ENCODE results near the gene KDM1A.

The KDM1A gene

DNA sequence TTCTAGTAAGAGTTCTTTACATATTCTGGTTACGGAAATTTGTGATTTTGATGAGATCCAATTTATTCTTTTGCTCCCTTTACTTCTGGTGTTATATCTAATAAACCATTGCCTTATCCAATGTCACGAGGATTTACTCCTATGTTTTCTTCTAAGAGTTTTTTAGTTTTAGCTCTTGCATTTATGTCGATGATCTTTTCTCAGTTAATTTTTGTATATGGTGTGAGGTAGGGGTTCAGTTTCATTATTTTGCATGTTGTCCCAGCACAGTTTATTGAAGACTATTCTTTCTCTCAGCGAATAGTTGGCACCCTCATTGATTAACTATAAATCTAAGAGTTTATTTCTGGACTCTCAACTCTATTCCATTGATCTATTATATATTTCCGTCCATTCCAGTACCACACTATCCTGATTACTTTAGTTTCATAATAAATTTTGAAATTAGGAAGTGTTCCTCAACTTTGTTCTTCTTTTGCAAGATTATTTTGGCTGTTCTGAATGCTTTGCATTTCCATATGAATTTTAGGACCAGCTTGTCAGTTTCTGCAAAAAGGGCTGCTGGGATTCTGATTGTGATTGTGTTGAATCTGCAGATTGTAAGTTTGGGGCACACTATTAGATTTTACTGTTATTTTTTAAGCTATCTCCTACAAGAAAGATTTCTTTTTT lies 4.0 kb downstream of the KDM1A start:
- Histone ChIP-seq H3K27me3 (ENCODE audit: insufficient read depth, low read length, poor library complexity, severe bottlenecking) (no peaks in the 10 kb centered on the region), H4K20me1 (ENCODE audit: insufficient read depth, low read length, poor library complexity, severe bottlenecking) (peaks cover 82% of the 10 kb centered on the region), H3K9me3 (ENCODE audit: insufficient read depth, low read depth, low read length) (no peaks in the 10 kb centered on the region), H3K9ac (ENCODE audit: low read depth, low read length, poor library complexity, severe bottlenecking) (peak overlapping the region; percentile 6), H3K4me2 (ENCODE audit: low read depth, low read length, poor library complexity, severe bottlenecking) (peak overlapping the region; percentile 81), H3K4me1 (ENCODE audit: insufficient read depth, low read length, poor library complexity, severe bottlenecking) (peaks cover 44% of the 10 kb centered on the region), H2AFZ (ENCODE audit: low read length) (no peak overlapping the region), H3K9me2 (replicated peaks; ENCODE audit: low read depth, low read length) (no peaks in the 10 kb centered on the region), H3K79me2 (ENCODE audit: insufficient read depth, low read length) (peaks cover 90% of the 10 kb centered on the region), H3K36me3 (ENCODE audit: insufficient read depth, low read length) (no peaks in the 10 kb centered on the region), H3K4me3 (ENCODE audit: low read length, poor library complexity, severe bottlenecking) (peak overlapping the region; percentile 83), H3F3A (ENCODE audit: low read depth) (0 out of 2 replicates have a peak, but pooled peaks cover 3% of the 10 kb centered on the region)
- TF ChIP-seq, protein P1, sequence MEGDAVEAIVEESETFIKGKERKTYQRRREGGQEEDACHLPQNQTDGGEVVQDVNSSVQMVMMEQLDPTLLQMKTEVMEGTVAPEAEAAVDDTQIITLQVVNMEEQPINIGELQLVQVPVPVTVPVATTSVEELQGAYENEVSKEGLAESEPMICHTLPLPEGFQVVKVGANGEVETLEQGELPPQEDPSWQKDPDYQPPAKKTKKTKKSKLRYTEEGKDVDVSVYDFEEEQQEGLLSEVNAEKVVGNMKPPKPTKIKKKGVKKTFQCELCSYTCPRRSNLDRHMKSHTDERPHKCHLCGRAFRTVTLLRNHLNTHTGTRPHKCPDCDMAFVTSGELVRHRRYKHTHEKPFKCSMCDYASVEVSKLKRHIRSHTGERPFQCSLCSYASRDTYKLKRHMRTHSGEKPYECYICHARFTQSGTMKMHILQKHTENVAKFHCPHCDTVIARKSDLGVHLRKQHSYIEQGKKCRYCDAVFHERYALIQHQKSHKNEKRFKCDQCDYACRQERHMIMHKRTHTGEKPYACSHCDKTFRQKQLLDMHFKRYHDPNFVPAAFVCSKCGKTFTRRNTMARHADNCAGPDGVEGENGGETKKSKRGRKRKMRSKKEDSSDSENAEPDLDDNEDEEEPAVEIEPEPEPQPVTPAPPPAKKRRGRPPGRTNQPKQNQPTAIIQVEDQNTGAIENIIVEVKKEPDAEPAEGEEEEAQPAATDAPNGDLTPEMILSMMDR (conservative IDR thresholded peaks at IDR 0.05; ENCODE audit: low read length), result no peak
- no peak for TF ChIP-seq EZH2phosphoT487 (IDR thresholded peaks at IDR 0.05; ENCODE audit: borderline replicate concordance)

DNA sequence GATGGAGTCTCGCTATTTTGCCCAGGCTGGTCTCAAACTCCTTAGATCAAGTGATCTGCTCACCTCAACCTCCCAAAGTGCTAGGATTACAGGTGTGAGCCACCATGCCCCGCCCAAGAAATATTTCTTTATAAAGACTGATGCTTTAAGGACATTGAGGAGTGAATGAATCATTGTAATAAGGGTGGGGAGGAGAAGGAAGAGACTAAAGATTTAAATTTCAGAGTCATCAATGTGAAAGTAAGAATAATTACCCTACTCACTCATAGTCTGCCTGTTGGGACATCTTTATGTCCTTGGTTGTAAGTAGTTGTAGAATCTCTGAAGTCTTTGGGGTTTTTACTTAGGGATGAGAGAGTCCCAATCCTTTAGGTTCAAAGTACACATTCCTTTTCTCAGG lies 7.3 kb downstream of the KDM1A start:
- TF ChIP-seq, protein P1 (conservative IDR thresholded peaks at IDR 0.05; ENCODE audit: low read length), result no peak
- no peak for TF ChIP-seq EZH2phosphoT487 (IDR thresholded peaks at IDR 0.05; ENCODE audit: borderline replicate concordance)
- Histone ChIP-seq H3K9me3 (ENCODE audit: insufficient read depth, low read depth, low read length) (no peaks in the 10 kb centered on the region), H2AFZ (ENCODE audit: low read length) (no peak overlapping the region), H3K9ac (ENCODE audit: low read depth, low read length, poor library complexity, severe bottlenecking) (no peak overlapping the region), H3F3A (ENCODE audit: low read depth) (0 out of 2 replicates have a peak, but pooled peaks cover 3% of the 10 kb centered on the region), H3K9me2 (replicated peaks; ENCODE audit: low read depth, low read length) (no peaks in the 10 kb centered on the region), H3K4me2 (ENCODE audit: low read depth, low read length, poor library complexity, severe bottlenecking) (peak overlapping the region; percentile 81), H4K20me1 (ENCODE audit: insufficient read depth, low read length, poor library complexity, severe bottlenecking) (peaks cover 96% of the 10 kb centered on the region), H3K36me3 (ENCODE audit: insufficient read depth, low read length) (peaks cover 11% of the 10 kb centered on the region), H3K4me1 (ENCODE audit: insufficient read depth, low read length, poor library complexity, severe bottlenecking) (peaks cover 58% of the 10 kb centered on the region), H3K79me2 (ENCODE audit: insufficient read depth, low read length) (peaks cover 100% of the 10 kb centered on the region), H3K27me3 (ENCODE audit: insufficient read depth, low read length, poor library complexity, severe bottlenecking) (no peaks in the 10 kb centered on the region), H3K4me3 (ENCODE audit: low read length, poor library complexity, severe bottlenecking) (peak overlapping the region; percentile 51)

DNA sequence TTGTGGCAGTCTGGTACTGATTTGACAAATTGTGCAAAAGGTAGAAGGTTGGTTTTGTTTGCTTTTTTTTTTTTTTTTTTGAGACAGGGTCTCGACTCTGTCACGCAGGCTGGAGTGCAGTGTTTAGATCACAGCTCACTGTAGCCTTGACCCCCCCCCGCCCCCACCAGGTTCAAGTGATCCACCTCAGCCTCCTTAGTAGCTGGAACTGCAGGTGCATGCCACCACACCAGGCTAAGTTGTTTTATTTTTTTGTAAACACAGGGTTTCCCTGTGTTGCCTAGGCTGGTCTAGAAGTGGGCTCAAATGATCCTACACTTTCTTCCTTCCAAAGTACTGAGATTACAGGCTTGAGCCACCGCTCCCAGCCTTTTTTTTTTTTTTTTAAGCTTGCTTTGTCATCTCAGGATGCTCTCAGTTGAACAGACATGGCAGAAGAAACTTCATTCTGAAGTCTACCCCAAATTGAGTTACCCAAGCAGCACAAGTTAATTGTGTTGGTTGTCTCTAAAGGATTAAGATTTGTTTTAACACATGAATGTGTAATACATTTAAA lies 8.2 kb downstream of the KDM1A start:
- Histone ChIP-seq H3F3A (ENCODE audit: low read depth) (0 out of 2 replicates have a peak, but pooled peaks cover 3% of the 10 kb centered on the region), H3K9me2 (replicated peaks; ENCODE audit: low read depth, low read length) (no peaks in the 10 kb centered on the region), H4K20me1 (ENCODE audit: insufficient read depth, low read length, poor library complexity, severe bottlenecking) (peaks cover 98% of the 10 kb centered on the region), H3K4me1 (ENCODE audit: insufficient read depth, low read length, poor library complexity, severe bottlenecking) (peaks cover 61% of the 10 kb centered on the region), H3K4me2 (ENCODE audit: low read depth, low read length, poor library complexity, severe bottlenecking) (peak overlapping the region; percentile 81), H3K4me3 (ENCODE audit: low read length, poor library complexity, severe bottlenecking) (peak overlapping the region; percentile 32), H2AFZ (ENCODE audit: low read length) (no peak overlapping the region), H3K27me3 (ENCODE audit: insufficient read depth, low read length, poor library complexity, severe bottlenecking) (no peaks in the 10 kb centered on the region), H3K79me2 (ENCODE audit: insufficient read depth, low read length) (peaks cover 100% of the 10 kb centered on the region), H3K36me3 (ENCODE audit: insufficient read depth, low read length) (peaks cover 12% of the 10 kb centered on the region), H3K9ac (ENCODE audit: low read depth, low read length, poor library complexity, severe bottlenecking) (no peak overlapping the region), H3K9me3 (ENCODE audit: insufficient read depth, low read depth, low read length) (no peaks in the 10 kb centered on the region)
- TF ChIP-seq, protein P1 (conservative IDR thresholded peaks at IDR 0.05; ENCODE audit: low read length), result no peak
- TF ChIP-seq EZH2phosphoT487 (IDR thresholded peaks at IDR 0.05; ENCODE audit: borderline replicate concordance), result no peak
